Measurements from ENCODE around the gene AZI2.

DNA sequence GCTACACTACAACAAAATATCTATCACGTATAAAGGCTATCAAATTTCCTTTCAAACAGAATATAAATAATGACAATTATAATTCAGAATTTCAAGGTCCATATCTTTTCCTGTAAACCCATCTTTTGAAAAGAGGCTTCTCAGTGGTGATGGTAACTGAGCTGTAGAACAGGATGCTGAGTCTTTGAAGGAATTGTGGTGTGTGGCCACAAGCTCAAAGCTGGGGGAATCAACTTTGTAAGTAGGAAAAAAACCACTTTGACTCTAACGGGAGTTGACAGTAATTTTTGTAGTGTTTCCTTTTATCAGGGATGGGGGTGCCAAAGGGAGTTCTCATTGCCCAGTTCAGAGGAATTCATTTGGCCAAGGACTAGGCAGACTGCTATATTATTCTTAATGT is 13.4 kb downstream of the AZI2 start:
- TF ChIP-seq POLR2A (IDR thresholded peaks at IDR 0.05), result no peak
- TF ChIP-seq, protein P1, sequence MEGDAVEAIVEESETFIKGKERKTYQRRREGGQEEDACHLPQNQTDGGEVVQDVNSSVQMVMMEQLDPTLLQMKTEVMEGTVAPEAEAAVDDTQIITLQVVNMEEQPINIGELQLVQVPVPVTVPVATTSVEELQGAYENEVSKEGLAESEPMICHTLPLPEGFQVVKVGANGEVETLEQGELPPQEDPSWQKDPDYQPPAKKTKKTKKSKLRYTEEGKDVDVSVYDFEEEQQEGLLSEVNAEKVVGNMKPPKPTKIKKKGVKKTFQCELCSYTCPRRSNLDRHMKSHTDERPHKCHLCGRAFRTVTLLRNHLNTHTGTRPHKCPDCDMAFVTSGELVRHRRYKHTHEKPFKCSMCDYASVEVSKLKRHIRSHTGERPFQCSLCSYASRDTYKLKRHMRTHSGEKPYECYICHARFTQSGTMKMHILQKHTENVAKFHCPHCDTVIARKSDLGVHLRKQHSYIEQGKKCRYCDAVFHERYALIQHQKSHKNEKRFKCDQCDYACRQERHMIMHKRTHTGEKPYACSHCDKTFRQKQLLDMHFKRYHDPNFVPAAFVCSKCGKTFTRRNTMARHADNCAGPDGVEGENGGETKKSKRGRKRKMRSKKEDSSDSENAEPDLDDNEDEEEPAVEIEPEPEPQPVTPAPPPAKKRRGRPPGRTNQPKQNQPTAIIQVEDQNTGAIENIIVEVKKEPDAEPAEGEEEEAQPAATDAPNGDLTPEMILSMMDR (IDR thresholded peaks at IDR 0.05), result no peak

Data from thyroid gland (tissue), 4 donors.